ENCODE data around the gene NUB1. TPM values are rescaled to one million over a fixed set of nuclear protein-coding genes. Genes with fewer than 3 reads are reported as not detected.

Gene NUB1
- polyA plus RNA-seq, 3 donors, result 32.0 to 39.2 (median 37.2) TPM

GRCh38 chr7:151337346-151337745, 4.3 kb upstream of the NUB1 start:
- no peak overlapping the region for H3K27ac Mint-ChIP-seq
- peaks cover 26 to 28% of the 10 kb centered on the region in 2 donors for H3K4me1 ChIP-seq (ENCODE audit: control insufficient read depth in 1 of 2, insufficient read depth in 2 of 2, low read length in 2 of 2)
- no peak overlapping the region for H3K27ac ChIP-seq (ENCODE audit: low read depth in 1 of 2, low read length in 2 of 2)
- H3K79me2 ChIP-seq (ENCODE audit: insufficient read depth, low read length), result peaks cover 5% of the 10 kb centered on the region
- H3K4me1 Mint-ChIP-seq, result peaks cover 29% of the 10 kb centered on the region
- no peaks in the 10 kb centered on the region for H3K9me3 ChIP-seq (replicated peaks in 1 of 2; ENCODE audit: control insufficient read depth in 1 of 2, insufficient read depth in 1 of 2, low read length in 2 of 2)
- no peak for DNase-seq
- no peak overlapping the region for H3K4me2 ChIP-seq (replicated peaks; ENCODE audit: extremely low read depth, low read length, poor library complexity, severe bottlenecking)
- no peaks in the 10 kb centered on the region for H3K27me3 ChIP-seq (ENCODE audit: control insufficient read depth in 2 of 2, insufficient read depth in 2 of 2, low read length in 2 of 2)
- H3K36me3 Mint-ChIP-seq, result no peaks in the 10 kb centered on the region
- H3K4me3 ChIP-seq (replicated peaks in 1 of 3; ENCODE audit: low read depth in 2 of 3, low read length in 3 of 3), result no peak overlapping the region
- no peak overlapping the region for H2AFZ ChIP-seq (ENCODE audit: insufficient read depth, low read depth, low read length, poor library complexity, severe bottlenecking)
- no CpG with 5 or more reads among the region's 2 CpGs for WGBS (ENCODE audit: insufficient coverage)
- no peaks in the 10 kb centered on the region for H4K20me1 ChIP-seq (ENCODE audit: insufficient read depth, low read length)
- intact Hi-C loops (cut with micrococcal nuclease), result no loop called here
- no peak overlapping the region for H3K4me3 Mint-ChIP-seq
- peaks cover 0 to 11% (median 0%) of the 10 kb centered on the region in 7 donors for H3K9me3 Mint-ChIP-seq
- no peaks in the 10 kb centered on the region for H3K36me3 ChIP-seq (replicated peaks in 1 of 2; ENCODE audit: control insufficient read depth in 1 of 2, insufficient read depth in 2 of 2, low read length in 2 of 2)
- no peak for TF ChIP-seq CTCF (IDR thresholded peaks at IDR 0.05)
- H3K9ac ChIP-seq (ENCODE audit: insufficient read depth, low read length, poor library complexity, severe bottlenecking), result no peak overlapping the region
- H3K27me3 Mint-ChIP-seq (ENCODE audit: low read depth in 3 of 3), result peaks cover 0 to 7% (median 0%) of the 10 kb centered on the region in 3 donors

- 100% methylated on average over 2 of the region's 3 CpGs for WGBS (ENCODE audit: insufficient coverage)
These were observed 2.8 kb upstream of the NUB1 start for GRCh38 chr7:151338809-151339208.

More at GRCh38 chr7:151338809-151339208, 2.8 kb upstream of the NUB1 start:
- Mint-ChIP-seq H3K4me1 (peaks cover 37% of the 10 kb centered on the region), H3K4me3 (no peak overlapping the region), H3K27ac (peak overlapping the region in 1 of 7 donors; percentile 97), H3K36me3 (peaks cover 4 to 5% of the 10 kb centered on the region in 2 donors), H3K27me3 (ENCODE audit: low read depth in 3 of 3) (peaks cover 0 to 3% (median 0%) of the 10 kb centered on the region in 3 donors), H3K9me3 (peaks cover 0 to 9% (median 0%) of the 10 kb centered on the region in 7 donors)
- intact Hi-C loops (cut with micrococcal nuclease), result no loop called here
- no peaks in the 10 kb centered on the region for H3K27me3 ChIP-seq (ENCODE audit: control insufficient read depth in 2 of 2, insufficient read depth in 2 of 2, low read length in 2 of 2)
- H3K27ac ChIP-seq (ENCODE audit: low read depth in 1 of 2, low read length in 2 of 2), result no peak overlapping the region
- H3K4me1 ChIP-seq (ENCODE audit: control insufficient read depth in 1 of 2, insufficient read depth in 2 of 2, low read length in 2 of 2), result peaks cover 33 to 39% of the 10 kb centered on the region in 2 donors
- H3K79me2 ChIP-seq (ENCODE audit: insufficient read depth, low read length), result peaks cover 19% of the 10 kb centered on the region
- no peak overlapping the region for H3K9ac ChIP-seq (ENCODE audit: insufficient read depth, low read length, poor library complexity, severe bottlenecking)
- no peaks in the 10 kb centered on the region for H3K9me3 ChIP-seq (replicated peaks in 1 of 2; ENCODE audit: control insufficient read depth in 1 of 2, insufficient read depth in 1 of 2, low read length in 2 of 2)
- no peak overlapping the region for H3K4me3 ChIP-seq (replicated peaks in 1 of 3; ENCODE audit: low read depth in 2 of 3, low read length in 3 of 3)
- H4K20me1 ChIP-seq (ENCODE audit: insufficient read depth, low read length), result peaks cover 5% of the 10 kb centered on the region
- no peak for TF ChIP-seq CTCF (IDR thresholded peaks at IDR 0.05)
- DNase-seq, result no peak
- H3K4me2 ChIP-seq (replicated peaks; ENCODE audit: extremely low read depth, low read length, poor library complexity, severe bottlenecking), result no peak overlapping the region
- peaks cover 0 to 3% of the 10 kb centered on the region in 2 donors for H3K36me3 ChIP-seq (replicated peaks in 1 of 2; ENCODE audit: control insufficient read depth in 1 of 2, insufficient read depth in 2 of 2, low read length in 2 of 2)
- peak overlapping the region; percentile 61 for H2AFZ ChIP-seq (ENCODE audit: insufficient read depth, low read depth, low read length, poor library complexity, severe bottlenecking)

Data from CD14-positive monocyte (primary cell).